ENCODE data around the gene STX8.

DNA sequence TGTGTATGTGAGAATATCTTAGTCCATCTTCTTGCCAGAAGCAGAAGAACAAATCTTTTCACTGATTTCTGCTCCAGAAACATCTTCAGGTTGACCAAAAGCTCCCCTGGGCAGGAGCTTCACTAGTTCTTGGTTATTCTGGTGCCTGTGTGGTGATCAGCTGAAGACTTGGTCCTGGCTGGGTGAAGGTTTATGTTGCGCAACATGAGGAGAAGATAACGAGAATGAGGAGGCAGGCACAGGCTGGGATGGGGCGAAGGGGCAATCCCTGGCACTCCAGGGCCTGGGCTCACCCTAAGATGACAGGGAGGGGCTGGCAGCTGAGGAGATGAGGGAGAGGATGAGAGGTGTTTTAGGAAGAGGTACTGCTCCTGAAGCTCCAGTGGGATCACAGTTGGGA, 322.3 kb downstream of the STX8 start:
- TF ChIP-seq CTBP1 (IDR thresholded peaks at IDR 0.05; ENCODE audit: borderline replicate concordance): no peak
- TF ChIP-seq L3MBTL2 (conservative IDR thresholded peaks at IDR 0.05): no peak
- no peak for TF ChIP-seq ELF4 (IDR thresholded peaks at IDR 0.05)
- TF ChIP-seq TARDBP (IDR thresholded peaks at IDR 0.05): no peak
- TF ChIP-seq SP1 (IDR thresholded peaks at IDR 0.05): no peak
- TF ChIP-seq SUZ12 (IDR thresholded peaks at IDR 0.05): no peak
- TF ChIP-seq NFRKB (IDR thresholded peaks at IDR 0.05): no peak
- TF ChIP-seq FOXK2 (IDR thresholded peaks at IDR 0.05): no peak
- TF ChIP-seq LEF1 (IDR thresholded peaks at IDR 0.05; ENCODE audit: borderline replicate concordance): no peak
- TF ChIP-seq FOXA1 (IDR thresholded peaks at IDR 0.05): no peak
- TF ChIP-seq, protein P1, sequence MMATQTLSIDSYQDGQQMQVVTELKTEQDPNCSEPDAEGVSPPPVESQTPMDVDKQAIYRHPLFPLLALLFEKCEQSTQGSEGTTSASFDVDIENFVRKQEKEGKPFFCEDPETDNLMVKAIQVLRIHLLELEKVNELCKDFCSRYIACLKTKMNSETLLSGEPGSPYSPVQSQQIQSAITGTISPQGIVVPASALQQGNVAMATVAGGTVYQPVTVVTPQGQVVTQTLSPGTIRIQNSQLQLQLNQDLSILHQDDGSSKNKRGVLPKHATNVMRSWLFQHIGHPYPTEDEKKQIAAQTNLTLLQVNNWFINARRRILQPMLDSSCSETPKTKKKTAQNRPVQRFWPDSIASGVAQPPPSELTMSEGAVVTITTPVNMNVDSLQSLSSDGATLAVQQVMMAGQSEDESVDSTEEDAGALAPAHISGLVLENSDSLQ (IDR thresholded peaks at IDR 0.05): no peak
